Epidermal melanocyte (primary cell): ENCODE measurements around the gene CACNB4.

Experiments
- DNase-seq: peaks from one replicate; pipeline ENCODE4 v3.0.0; 2011; ENCODE audit warnings: low spot score; ENCODE audit not compliant: insufficient read length

CACNB4 gene

GRCh38 chr2:152089238-152089637, 9.6 kb downstream of the CACNB4 start:
- no peak for DNase-seq

- DNase-seq: no peak
Observed at GRCh38 chr2:152088006-152088405, 10.8 kb downstream of the CACNB4 start.

GRCh38 chr2:152086231-152086630, 12.6 kb downstream of the CACNB4 start:
- DNase-seq: no peak

GRCh38 chr2:152084076-152084475, 14.8 kb downstream of the CACNB4 start:
- DNase-seq: no peak

- DNase-seq: no peak
Observed at GRCh38 chr2:152083202-152083875, 15.5 kb downstream of the CACNB4 start.

- DNase-seq: no peak
Observed at GRCh38 chr2:152078662-152079061, 20.2 kb downstream of the CACNB4 start.

GRCh38 chr2:152078023-152078422, 20.8 kb downstream of the CACNB4 start:
- no peak for DNase-seq

GRCh38 chr2:152075461-152076050, 23.3 kb downstream of the CACNB4 start:
- no peak for DNase-seq

- no peak for DNase-seq
Observed at GRCh38 chr2:152072011-152072410, 26.8 kb downstream of the CACNB4 start.

GRCh38 chr2:152071518-152071917, 27.3 kb downstream of the CACNB4 start:
- DNase-seq: no peak

GRCh38 chr2:152071092-152071491, 27.8 kb downstream of the CACNB4 start:
- DNase-seq: no peak

- DNase-seq: no peak
Observed at GRCh38 chr2:152068226-152068625, 30.6 kb downstream of the CACNB4 start.

GRCh38 chr2:152067823-152068222, 31.0 kb downstream of the CACNB4 start:
- no peak for DNase-seq

- no peak for DNase-seq
Observed at GRCh38 chr2:152065945-152066344, 32.9 kb downstream of the CACNB4 start.

GRCh38 chr2:152064001-152064400, 34.8 kb downstream of the CACNB4 start:
- no peak for DNase-seq

- DNase-seq: no peak
Observed at GRCh38 chr2:152063325-152063924, 35.4 kb downstream of the CACNB4 start.

- DNase-seq: peak; percentile 69
Observed at GRCh38 chr2:152062125-152063091, 36.4 kb downstream of the CACNB4 start.

GRCh38 chr2:152061383-152061782, 37.5 kb downstream of the CACNB4 start:
- DNase-seq: no peak

GRCh38 chr2:152058655-152059054, 40.2 kb downstream of the CACNB4 start:
- no peak for DNase-seq

GRCh38 chr2:152056418-152056817, 42.4 kb downstream of the CACNB4 start:
- DNase-seq: no peak

GRCh38 chr2:152055366-152056108, 43.3 kb downstream of the CACNB4 start:
- no peak for DNase-seq
